SU-DHL-6 (cell line): Measurements from ENCODE around the gene ARHGAP21.

Experiments used
- EZH2phosphoT487 ChIP-seq: fragments of 200-600 bp; sonication (generic), shearing (Covaris generic); conservative IDR thresholded peaks from 2 replicates; pipeline ENCODE4 v1.6.1; 2018; ENCODE audit warnings: mild to moderate bottlenecking, antibody characterized with exemption, low read length, moderate library complexity, mixed read lengths
- TF ChIP-seq, protein P1 (sequence below): fragments of 200-600 bp; sonication (generic); IDR thresholded peaks from one replicate; pipeline ENCODE4 v1.5.1; 2017; ENCODE audit warnings: antibody characterized with exemption, mild to moderate bottlenecking, low read length, moderate library complexity; ENCODE audit not compliant: insufficient read depth, poor library complexity, severe bottlenecking

DNA sequence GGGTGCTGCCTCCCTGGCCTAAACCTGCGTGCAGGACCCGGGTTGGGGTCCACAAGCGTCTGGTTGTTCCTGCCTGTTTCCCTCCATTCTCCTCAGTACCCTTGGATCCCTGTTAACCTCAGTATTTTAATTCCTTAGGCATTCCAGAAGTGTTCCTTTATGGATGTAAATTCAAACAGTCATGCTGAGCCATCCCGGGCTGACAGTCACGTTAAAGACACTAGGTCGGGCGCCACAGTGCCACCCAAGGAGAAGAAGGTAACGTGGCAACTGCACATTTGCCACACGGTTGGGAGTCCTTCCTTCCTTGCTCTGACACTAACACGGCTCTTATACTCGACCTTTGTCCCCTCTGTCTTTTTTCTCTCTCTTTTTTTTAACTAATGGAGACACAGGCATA is 187.1 kb downstream of the ARHGAP21 start:
- no peak for TF ChIP-seq EZH2phosphoT487
- TF ChIP-seq, protein P1, sequence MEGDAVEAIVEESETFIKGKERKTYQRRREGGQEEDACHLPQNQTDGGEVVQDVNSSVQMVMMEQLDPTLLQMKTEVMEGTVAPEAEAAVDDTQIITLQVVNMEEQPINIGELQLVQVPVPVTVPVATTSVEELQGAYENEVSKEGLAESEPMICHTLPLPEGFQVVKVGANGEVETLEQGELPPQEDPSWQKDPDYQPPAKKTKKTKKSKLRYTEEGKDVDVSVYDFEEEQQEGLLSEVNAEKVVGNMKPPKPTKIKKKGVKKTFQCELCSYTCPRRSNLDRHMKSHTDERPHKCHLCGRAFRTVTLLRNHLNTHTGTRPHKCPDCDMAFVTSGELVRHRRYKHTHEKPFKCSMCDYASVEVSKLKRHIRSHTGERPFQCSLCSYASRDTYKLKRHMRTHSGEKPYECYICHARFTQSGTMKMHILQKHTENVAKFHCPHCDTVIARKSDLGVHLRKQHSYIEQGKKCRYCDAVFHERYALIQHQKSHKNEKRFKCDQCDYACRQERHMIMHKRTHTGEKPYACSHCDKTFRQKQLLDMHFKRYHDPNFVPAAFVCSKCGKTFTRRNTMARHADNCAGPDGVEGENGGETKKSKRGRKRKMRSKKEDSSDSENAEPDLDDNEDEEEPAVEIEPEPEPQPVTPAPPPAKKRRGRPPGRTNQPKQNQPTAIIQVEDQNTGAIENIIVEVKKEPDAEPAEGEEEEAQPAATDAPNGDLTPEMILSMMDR = no peak
